ENCODE measurements around the gene ETV3L.

Gene ETV3L
- total RNA-seq, result 0 to 0.35 (median 0.19) reads per million in 3 donors

DNA sequence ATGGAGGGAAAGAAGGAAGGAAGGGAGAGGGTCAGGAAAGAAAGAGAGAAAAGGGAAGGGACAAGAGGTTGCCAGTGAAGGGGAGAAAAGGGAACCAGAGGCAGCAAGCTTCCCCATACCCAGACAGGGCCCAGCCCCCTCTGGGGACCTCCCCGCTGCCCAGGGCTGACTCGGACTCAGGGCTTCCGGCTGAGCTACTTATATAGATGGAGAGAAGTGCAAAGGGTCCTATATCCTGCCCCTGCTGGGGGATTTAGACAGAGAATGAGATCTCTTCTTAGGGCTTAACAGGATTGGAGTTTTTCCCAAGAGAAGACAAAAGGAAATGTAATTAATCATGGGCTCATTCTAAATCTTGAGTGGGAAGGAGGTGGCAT is at the start of gene ETV3L:
ETV3L (minus strand) TSS at position 176 of the 377 bp plus-strand sequence. CDS start 285 bp downstream, outside the sequence.
- no peaks in the 10 kb centered on the region for H3K36me3 ChIP-seq (ENCODE audit: control insufficient read depth, insufficient read depth, low read length)
- H3K4me3 ChIP-seq (ENCODE audit: insufficient read depth, low read depth, low read length, poor library complexity, severe bottlenecking), result no peak within 1 kb of the TSS
- H3K27me3 ChIP-seq (replicated peaks; ENCODE audit: control insufficient read depth, insufficient read depth, low read length, poor library complexity, severe bottlenecking), result no peaks in the 10 kb centered on the region
- no peaks in the 10 kb centered on the region for H3K9me3 ChIP-seq (ENCODE audit: control insufficient read depth, low read length)
- DNase-seq, result no peak
- H3K4me1 ChIP-seq (ENCODE audit: control insufficient read depth, insufficient read depth, low read length, poor library complexity, severe bottlenecking), result no peaks in the 10 kb centered on the region
- H3K27ac ChIP-seq (ENCODE audit: insufficient read depth, low read length, poor library complexity, severe bottlenecking), result no peak within 1 kb of the TSS

GRCh38 chr1:157147906-157148700 is 48.5 kb upstream of the ETV3L start:
- no peak overlapping the region for H3K4me3 ChIP-seq (ENCODE audit: insufficient read depth, low read depth, low read length, poor library complexity, severe bottlenecking)
- no peak overlapping the region for H3K27ac ChIP-seq (ENCODE audit: insufficient read depth, low read length, poor library complexity, severe bottlenecking)
- H3K4me1 ChIP-seq (ENCODE audit: control insufficient read depth, insufficient read depth, low read length, poor library complexity, severe bottlenecking), result no peaks in the 10 kb centered on the region

DNA sequence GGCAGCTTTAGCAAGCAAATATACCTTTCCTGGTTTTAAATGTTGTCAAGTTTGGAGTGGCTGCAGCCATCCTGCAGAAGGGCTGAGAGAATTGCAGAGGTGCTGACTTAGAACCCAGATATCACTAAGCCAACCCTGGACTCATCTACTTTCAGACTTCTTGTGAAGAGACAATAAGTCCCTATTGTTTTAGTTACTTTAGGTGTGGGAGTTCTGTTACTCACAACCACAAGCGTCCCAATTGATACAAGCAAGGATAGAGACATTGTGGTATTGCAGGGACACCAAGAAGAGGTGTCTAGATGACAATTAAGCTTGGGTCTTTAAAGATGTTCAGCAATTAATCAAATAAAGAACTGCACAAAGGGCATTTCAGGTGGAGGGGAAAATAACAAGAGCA is 47.4 kb upstream of the ETV3L start:
- H3K36me3 ChIP-seq (ENCODE audit: control insufficient read depth, insufficient read depth, low read length), result no peaks in the 10 kb centered on the region
- no peak overlapping the region for H3K4me3 ChIP-seq (ENCODE audit: insufficient read depth, low read depth, low read length, poor library complexity, severe bottlenecking)
- DNase-seq, result no peak
- no peaks in the 10 kb centered on the region for H3K9me3 ChIP-seq (ENCODE audit: control insufficient read depth, low read length)
- no peaks in the 10 kb centered on the region for H3K27me3 ChIP-seq (replicated peaks; ENCODE audit: control insufficient read depth, insufficient read depth, low read length, poor library complexity, severe bottlenecking)
- H3K27ac ChIP-seq (ENCODE audit: insufficient read depth, low read length, poor library complexity, severe bottlenecking), result no peak overlapping the region
- no peaks in the 10 kb centered on the region for H3K4me1 ChIP-seq (ENCODE audit: control insufficient read depth, insufficient read depth, low read length, poor library complexity, severe bottlenecking)

More at GRCh38 chr1:157147906-157148700, 48.5 kb upstream of the ETV3L start:
- no peak for DNase-seq
- no peaks in the 10 kb centered on the region for H3K36me3 ChIP-seq (ENCODE audit: control insufficient read depth, insufficient read depth, low read length)
- no peaks in the 10 kb centered on the region for H3K9me3 ChIP-seq (ENCODE audit: control insufficient read depth, low read length)
- H3K27me3 ChIP-seq (replicated peaks; ENCODE audit: control insufficient read depth, insufficient read depth, low read length, poor library complexity, severe bottlenecking), result no peaks in the 10 kb centered on the region

GRCh38 chr1:157146244-157146643 is 46.6 kb upstream of the ETV3L start:
- DNase-seq, result no peak
- no peak overlapping the region for H3K27ac ChIP-seq (ENCODE audit: insufficient read depth, low read length, poor library complexity, severe bottlenecking)
- H3K4me3 ChIP-seq (ENCODE audit: insufficient read depth, low read depth, low read length, poor library complexity, severe bottlenecking), result no peak overlapping the region
- H3K9me3 ChIP-seq (ENCODE audit: control insufficient read depth, low read length), result no peaks in the 10 kb centered on the region
- H3K4me1 ChIP-seq (ENCODE audit: control insufficient read depth, insufficient read depth, low read length, poor library complexity, severe bottlenecking), result no peaks in the 10 kb centered on the region
- no peaks in the 10 kb centered on the region for H3K27me3 ChIP-seq (replicated peaks; ENCODE audit: control insufficient read depth, insufficient read depth, low read length, poor library complexity, severe bottlenecking)
- no peaks in the 10 kb centered on the region for H3K36me3 ChIP-seq (ENCODE audit: control insufficient read depth, insufficient read depth, low read length)

DNA sequence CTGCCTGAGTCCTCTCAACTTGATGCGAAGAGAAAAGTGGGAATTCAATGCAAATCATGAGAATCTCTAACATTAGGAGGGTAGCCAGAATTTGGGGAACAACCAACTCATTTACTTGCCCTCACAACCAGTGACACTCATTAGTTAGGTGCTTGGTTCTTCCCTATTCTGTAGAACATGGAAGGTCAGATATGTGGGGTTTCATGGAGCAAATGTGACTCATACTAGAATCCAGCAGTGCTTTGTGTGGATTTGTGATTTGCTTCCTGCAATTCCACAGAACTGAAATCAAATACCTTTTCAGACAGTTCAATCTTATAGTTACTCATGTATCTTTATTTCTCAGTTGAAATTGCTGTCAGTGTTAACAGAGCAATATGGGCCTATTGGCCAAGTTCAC is 45.5 kb upstream of the ETV3L start:
- Histone ChIP-seq H3K9me3 (ENCODE audit: control insufficient read depth, low read length) (no peaks in the 10 kb centered on the region), H3K27me3 (replicated peaks; ENCODE audit: control insufficient read depth, insufficient read depth, low read length, poor library complexity, severe bottlenecking) (no peaks in the 10 kb centered on the region), H3K36me3 (ENCODE audit: control insufficient read depth, insufficient read depth, low read length) (no peaks in the 10 kb centered on the region), H3K27ac (ENCODE audit: insufficient read depth, low read length, poor library complexity, severe bottlenecking) (no peak overlapping the region), H3K4me3 (ENCODE audit: insufficient read depth, low read depth, low read length, poor library complexity, severe bottlenecking) (no peak overlapping the region), H3K4me1 (ENCODE audit: control insufficient read depth, insufficient read depth, low read length, poor library complexity, severe bottlenecking) (no peaks in the 10 kb centered on the region)
- DNase-seq, result no peak

GRCh38 chr1:157144509-157144908 is 44.9 kb upstream of the ETV3L start:
- Histone ChIP-seq H3K4me3 (ENCODE audit: insufficient read depth, low read depth, low read length, poor library complexity, severe bottlenecking) (no peak overlapping the region), H3K36me3 (ENCODE audit: control insufficient read depth, insufficient read depth, low read length) (no peaks in the 10 kb centered on the region), H3K27me3 (replicated peaks; ENCODE audit: control insufficient read depth, insufficient read depth, low read length, poor library complexity, severe bottlenecking) (no peaks in the 10 kb centered on the region), H3K4me1 (ENCODE audit: control insufficient read depth, insufficient read depth, low read length, poor library complexity, severe bottlenecking) (no peaks in the 10 kb centered on the region), H3K9me3 (ENCODE audit: control insufficient read depth, low read length) (no peaks in the 10 kb centered on the region), H3K27ac (ENCODE audit: insufficient read depth, low read length, poor library complexity, severe bottlenecking) (no peak overlapping the region)
- no peak for DNase-seq

- Histone ChIP-seq H3K36me3 (ENCODE audit: control insufficient read depth, insufficient read depth, low read length) (no peaks in the 10 kb centered on the region), H3K9me3 (ENCODE audit: control insufficient read depth, low read length) (no peaks in the 10 kb centered on the region), H3K27me3 (replicated peaks; ENCODE audit: control insufficient read depth, insufficient read depth, low read length, poor library complexity, severe bottlenecking) (no peaks in the 10 kb centered on the region), H3K27ac (ENCODE audit: insufficient read depth, low read length, poor library complexity, severe bottlenecking) (no peak overlapping the region), H3K4me3 (ENCODE audit: insufficient read depth, low read depth, low read length, poor library complexity, severe bottlenecking) (no peak overlapping the region), H3K4me1 (ENCODE audit: control insufficient read depth, insufficient read depth, low read length, poor library complexity, severe bottlenecking) (peaks cover 4% of the 10 kb centered on the region)
- DNase-seq, result no peak
These were observed 43.3 kb upstream of the ETV3L start for GRCh38 chr1:157142765-157143423.

DNA sequence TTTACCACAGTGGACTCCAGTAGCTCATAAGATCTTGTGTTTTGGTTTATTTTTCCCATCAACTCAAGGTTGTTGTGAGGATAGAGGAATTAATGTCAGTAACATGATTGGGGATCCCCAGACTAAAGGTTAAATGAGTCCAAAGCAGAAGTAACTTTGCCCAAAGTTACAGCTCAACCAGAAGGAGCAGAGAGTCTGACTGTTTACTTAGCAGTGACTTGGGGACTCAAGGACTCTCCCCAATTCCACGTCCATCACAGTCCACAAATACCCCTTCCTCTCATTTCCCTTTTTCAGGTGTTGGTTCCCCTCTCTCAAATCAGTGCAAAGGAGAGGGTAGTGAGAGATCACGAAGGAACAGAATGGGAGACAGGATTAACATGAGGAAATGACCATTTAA is 42.6 kb upstream of the ETV3L start:
- no peak for DNase-seq
- H3K4me1 ChIP-seq (ENCODE audit: control insufficient read depth, insufficient read depth, low read length, poor library complexity, severe bottlenecking), result peaks cover 5% of the 10 kb centered on the region
- H3K27me3 ChIP-seq (replicated peaks; ENCODE audit: control insufficient read depth, insufficient read depth, low read length, poor library complexity, severe bottlenecking), result no peaks in the 10 kb centered on the region
- H3K27ac ChIP-seq (ENCODE audit: insufficient read depth, low read length, poor library complexity, severe bottlenecking), result no peak overlapping the region
- H3K4me3 ChIP-seq (ENCODE audit: insufficient read depth, low read depth, low read length, poor library complexity, severe bottlenecking), result no peak overlapping the region
- no peaks in the 10 kb centered on the region for H3K36me3 ChIP-seq (ENCODE audit: control insufficient read depth, insufficient read depth, low read length)
- no peaks in the 10 kb centered on the region for H3K9me3 ChIP-seq (ENCODE audit: control insufficient read depth, low read length)

GRCh38 chr1:157141212-157141855 is 41.7 kb upstream of the ETV3L start:
- Histone ChIP-seq H3K4me3 (ENCODE audit: insufficient read depth, low read depth, low read length, poor library complexity, severe bottlenecking) (no peak overlapping the region), H3K36me3 (ENCODE audit: control insufficient read depth, insufficient read depth, low read length) (no peaks in the 10 kb centered on the region), H3K27me3 (replicated peaks; ENCODE audit: control insufficient read depth, insufficient read depth, low read length, poor library complexity, severe bottlenecking) (no peaks in the 10 kb centered on the region), H3K27ac (ENCODE audit: insufficient read depth, low read length, poor library complexity, severe bottlenecking) (no peak overlapping the region), H3K4me1 (ENCODE audit: control insufficient read depth, insufficient read depth, low read length, poor library complexity, severe bottlenecking) (peaks cover 14% of the 10 kb centered on the region), H3K9me3 (ENCODE audit: control insufficient read depth, low read length) (no peaks in the 10 kb centered on the region)
- DNase-seq, result no peak

GRCh38 chr1:157140063-157140588 is 40.5 kb upstream of the ETV3L start:
- Histone ChIP-seq H3K4me1 (ENCODE audit: control insufficient read depth, insufficient read depth, low read length, poor library complexity, severe bottlenecking) (peaks cover 26% of the 10 kb centered on the region), H3K27me3 (replicated peaks; ENCODE audit: control insufficient read depth, insufficient read depth, low read length, poor library complexity, severe bottlenecking) (no peaks in the 10 kb centered on the region), H3K4me3 (ENCODE audit: insufficient read depth, low read depth, low read length, poor library complexity, severe bottlenecking) (no peak overlapping the region), H3K36me3 (ENCODE audit: control insufficient read depth, insufficient read depth, low read length) (peaks cover 6% of the 10 kb centered on the region), H3K9me3 (ENCODE audit: control insufficient read depth, low read length) (no peaks in the 10 kb centered on the region), H3K27ac (ENCODE audit: insufficient read depth, low read length, poor library complexity, severe bottlenecking) (no peak overlapping the region)
- DNase-seq, result no peak

Measured in effector memory CD4-positive, alpha-beta T cell (primary cell).